ENCODE measurements around the gene DNALI1. TPM values are rescaled to one million over a fixed set of nuclear protein-coding genes. Genes with fewer than 3 reads are reported as not detected.
A peak's percentile ranks its signal among the peaks of the same experiment; 100 is the strongest.

The DNALI1 gene
- total and polyA plus RNA-seq, 2 of the 8 experiments (the other 6 are each of a cell fraction or from before 2014, with no cell fraction given), result 8.9 to 11.3 TPM

- TF ChIP-seq CHD7 (IDR thresholded peaks at IDR 0.05; ENCODE audit: insufficient replicate concordance, low read length), result no peak
- peak; percentile 90 for TF ChIP-seq GABPA (IDR thresholded peaks at IDR 0.05; ENCODE audit: borderline replicate concordance, insufficient read depth, low read length)
- TF ChIP-seq RFX5 (IDR thresholded peaks at IDR 0.05; ENCODE audit: borderline replicate concordance, low read depth, low read length), result no peak
- peak; percentile 88 for TF ChIP-seq TAF1 (IDR thresholded peaks at IDR 0.05; ENCODE audit: low read depth, low read length)
- no peak for TF ChIP-seq TEAD4 (IDR thresholded peaks at IDR 0.05; ENCODE audit: low read depth, low read length)
- no peak for TF ChIP-seq MAFK (IDR thresholded peaks at IDR 0.05; ENCODE audit: low read depth, low read length)
- TF ChIP-seq NRF1 (IDR thresholded peaks at IDR 0.05; ENCODE audit: low read depth, low read length), result no peak
- TF ChIP-seq EGR1 (IDR thresholded peaks at IDR 0.05; ENCODE audit: borderline replicate concordance, low read depth, low read length), result no peak
- TF ChIP-seq ATF3 (IDR thresholded peaks at IDR 0.05; ENCODE audit: insufficient read depth, low read depth, low read length), result peak; percentile 60; the same call in 1 of the 2 replicates
These were observed 2.6 kb upstream of the DNALI1 start, which contains the start of gene SNIP1 (continued) for GRCh38 chr1:37553927-37554808.
